MM.1S (cell line): ENCODE data around the gene MRPS14.

Experiments
- EZH2 ChIP-seq: fragments of 300-600 bp; sonication (generic); optimal IDR thresholded peaks from 2 replicates; pipeline ENCODE3; 2017; ENCODE audit warnings: low read depth, mild to moderate bottlenecking, antibody characterized with exemption, low read length, mixed read lengths
- TF ChIP-seq, protein P1 (sequence below): fragments of 300-600 bp; sonication (generic); IDR thresholded peaks from 2 replicates; pipeline ENCODE4 v1.5.1; 2016; ENCODE audit warnings: antibody characterized with exemption, low read length, mixed read lengths

DNA sequence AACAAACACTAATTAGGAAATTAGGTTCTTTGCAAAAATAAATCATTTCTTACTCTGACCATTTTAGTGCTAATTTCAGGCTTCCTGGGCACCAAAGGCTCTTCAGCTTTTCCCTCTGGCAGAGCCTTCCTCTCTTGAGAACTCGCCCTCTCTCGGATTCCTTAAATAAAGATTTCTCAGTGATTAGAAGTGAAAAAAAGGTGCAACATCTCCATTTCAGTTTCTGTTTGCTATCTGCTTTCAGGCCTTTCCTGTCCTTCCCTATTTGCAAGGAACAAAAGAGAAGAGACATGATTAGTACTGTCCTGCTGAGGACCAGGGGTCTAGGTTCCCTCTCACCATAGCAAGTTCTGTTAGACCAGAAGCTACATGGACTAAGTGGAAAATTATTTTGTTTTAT is 51.3 kb downstream of the MRPS14 start:
- TF ChIP-seq, protein P1, sequence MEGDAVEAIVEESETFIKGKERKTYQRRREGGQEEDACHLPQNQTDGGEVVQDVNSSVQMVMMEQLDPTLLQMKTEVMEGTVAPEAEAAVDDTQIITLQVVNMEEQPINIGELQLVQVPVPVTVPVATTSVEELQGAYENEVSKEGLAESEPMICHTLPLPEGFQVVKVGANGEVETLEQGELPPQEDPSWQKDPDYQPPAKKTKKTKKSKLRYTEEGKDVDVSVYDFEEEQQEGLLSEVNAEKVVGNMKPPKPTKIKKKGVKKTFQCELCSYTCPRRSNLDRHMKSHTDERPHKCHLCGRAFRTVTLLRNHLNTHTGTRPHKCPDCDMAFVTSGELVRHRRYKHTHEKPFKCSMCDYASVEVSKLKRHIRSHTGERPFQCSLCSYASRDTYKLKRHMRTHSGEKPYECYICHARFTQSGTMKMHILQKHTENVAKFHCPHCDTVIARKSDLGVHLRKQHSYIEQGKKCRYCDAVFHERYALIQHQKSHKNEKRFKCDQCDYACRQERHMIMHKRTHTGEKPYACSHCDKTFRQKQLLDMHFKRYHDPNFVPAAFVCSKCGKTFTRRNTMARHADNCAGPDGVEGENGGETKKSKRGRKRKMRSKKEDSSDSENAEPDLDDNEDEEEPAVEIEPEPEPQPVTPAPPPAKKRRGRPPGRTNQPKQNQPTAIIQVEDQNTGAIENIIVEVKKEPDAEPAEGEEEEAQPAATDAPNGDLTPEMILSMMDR = peak; percentile 3; the same call in 1 of the 2 replicates
- TF ChIP-seq EZH2 = no peak
